ENCODE results near the gene MMP24. TPM values are rescaled to one million over a fixed set of nuclear protein-coding genes. Genes with fewer than 3 reads are reported as not detected.

Gene MMP24
- total RNA-seq, 2 experiments from 2014 or later, result not detected

DNA sequence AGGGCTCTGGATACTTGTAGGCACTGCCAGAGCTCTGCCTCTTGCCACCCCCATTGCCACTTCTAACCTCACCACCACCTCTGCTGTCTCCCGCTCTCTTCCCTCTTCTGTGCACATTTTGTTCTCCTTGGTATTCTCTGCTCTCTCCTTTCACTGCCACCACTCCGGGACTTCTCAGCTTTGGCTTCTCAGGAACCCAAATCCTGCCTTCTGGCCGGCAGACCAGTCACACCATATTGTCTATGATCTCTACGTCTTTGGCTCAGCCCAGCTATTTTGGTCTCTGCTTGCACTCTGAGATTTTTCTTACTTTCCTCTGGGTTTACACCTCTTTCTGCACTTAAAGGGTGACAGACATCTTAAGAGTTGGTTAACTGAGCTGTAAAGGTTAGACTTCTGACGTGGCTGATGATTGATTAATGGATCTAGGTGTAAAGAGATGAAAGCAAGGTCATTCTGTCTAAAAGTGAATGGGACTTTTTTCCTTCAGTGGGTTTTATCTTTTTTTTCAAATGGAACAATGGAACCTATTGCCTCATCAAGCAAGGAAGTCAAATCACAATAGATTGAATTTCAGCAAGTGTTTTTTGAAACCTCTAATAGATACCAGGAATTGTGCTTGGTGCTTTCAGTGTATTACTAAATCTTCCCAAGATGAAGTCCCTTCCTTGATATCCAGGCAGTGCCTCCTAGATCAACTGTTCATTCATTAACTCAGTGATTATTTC is 13.8 kb downstream of the MMP24 start:
- H3K9me3 ChIP-seq (ENCODE audit: low read length), result no peaks in the 10 kb centered on the region
- POLR2A ChIA-PET, result no interaction called here
- no peak overlapping the region for H3K27ac ChIP-seq (ENCODE audit: low read depth, low read length, poor library complexity, severe bottlenecking)
- intact Hi-C loops (cut with micrococcal nuclease; ENCODE audit: unreplicated experiment), result no loop called here
- no peaks in the 10 kb centered on the region for H3K79me2 ChIP-seq (ENCODE audit: insufficient read depth, low read depth, low read length)
- H3K36me3 ChIP-seq (ENCODE audit: insufficient read depth, low read length), result no peaks in the 10 kb centered on the region
- H3K4me2 ChIP-seq (ENCODE audit: low read length), result no peak overlapping the region
- no peak overlapping the region for H3K4me3 ChIP-seq (ENCODE audit: low read depth, low read length, poor library complexity, severe bottlenecking)
- DNase-seq (ENCODE audit: low spot score), result no peak
- TF ChIP-seq, protein P1, sequence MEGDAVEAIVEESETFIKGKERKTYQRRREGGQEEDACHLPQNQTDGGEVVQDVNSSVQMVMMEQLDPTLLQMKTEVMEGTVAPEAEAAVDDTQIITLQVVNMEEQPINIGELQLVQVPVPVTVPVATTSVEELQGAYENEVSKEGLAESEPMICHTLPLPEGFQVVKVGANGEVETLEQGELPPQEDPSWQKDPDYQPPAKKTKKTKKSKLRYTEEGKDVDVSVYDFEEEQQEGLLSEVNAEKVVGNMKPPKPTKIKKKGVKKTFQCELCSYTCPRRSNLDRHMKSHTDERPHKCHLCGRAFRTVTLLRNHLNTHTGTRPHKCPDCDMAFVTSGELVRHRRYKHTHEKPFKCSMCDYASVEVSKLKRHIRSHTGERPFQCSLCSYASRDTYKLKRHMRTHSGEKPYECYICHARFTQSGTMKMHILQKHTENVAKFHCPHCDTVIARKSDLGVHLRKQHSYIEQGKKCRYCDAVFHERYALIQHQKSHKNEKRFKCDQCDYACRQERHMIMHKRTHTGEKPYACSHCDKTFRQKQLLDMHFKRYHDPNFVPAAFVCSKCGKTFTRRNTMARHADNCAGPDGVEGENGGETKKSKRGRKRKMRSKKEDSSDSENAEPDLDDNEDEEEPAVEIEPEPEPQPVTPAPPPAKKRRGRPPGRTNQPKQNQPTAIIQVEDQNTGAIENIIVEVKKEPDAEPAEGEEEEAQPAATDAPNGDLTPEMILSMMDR (conservative IDR thresholded peaks at IDR 0.05; ENCODE audit: low read length), result no peak
- no peak for TF ChIP-seq EZH2phosphoT487 (IDR thresholded peaks at IDR 0.05; ENCODE audit: borderline replicate concordance, low read depth, low read length)
- no peaks in the 10 kb centered on the region for H4K20me1 ChIP-seq (ENCODE audit: insufficient read depth, low read length)
- no peak overlapping the region for H2AFZ ChIP-seq (ENCODE audit: low read length)
- H3K9me2 ChIP-seq (ENCODE audit: insufficient read depth, low read length), result no peaks in the 10 kb centered on the region
- CTCF ChIA-PET (ENCODE audit: unreplicated experiment), result no interaction called here
- no peaks in the 10 kb centered on the region for H3K4me1 ChIP-seq (ENCODE audit: insufficient read depth, low read length, poor library complexity, severe bottlenecking)
- no TSS peak for BruUV-seq (replicated peaks)

DNA sequence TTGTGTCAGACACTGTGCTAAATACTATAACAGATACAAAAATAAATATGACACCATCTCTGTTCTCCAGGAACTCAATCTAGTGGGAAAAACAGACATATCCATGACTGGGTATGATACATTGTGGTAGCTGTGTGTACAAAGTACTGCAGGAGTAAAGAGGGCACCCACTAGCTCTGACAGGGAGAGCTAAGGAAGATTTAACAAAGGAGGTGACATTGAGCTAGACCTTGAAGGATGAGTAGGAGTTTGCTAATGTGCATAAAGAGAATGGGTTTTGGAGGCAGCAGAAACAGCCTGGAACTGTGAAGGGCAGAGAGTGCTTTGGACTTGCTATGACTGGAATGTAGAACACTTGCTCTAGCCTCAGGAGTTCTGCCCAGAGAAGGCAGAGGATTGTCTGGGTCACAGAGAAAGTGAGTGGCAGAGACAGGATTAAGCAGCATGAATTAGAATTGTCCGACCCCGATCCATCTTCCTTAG is 14.4 kb downstream of the MMP24 start:
- H3K36me3 ChIP-seq (ENCODE audit: insufficient read depth, low read length), result no peaks in the 10 kb centered on the region
- no peaks in the 10 kb centered on the region for H3K4me1 ChIP-seq (ENCODE audit: insufficient read depth, low read length, poor library complexity, severe bottlenecking)
- TF ChIP-seq, protein P1 (conservative IDR thresholded peaks at IDR 0.05; ENCODE audit: low read length), result no peak
- no peak for TF ChIP-seq EZH2phosphoT487 (IDR thresholded peaks at IDR 0.05; ENCODE audit: borderline replicate concordance, low read depth, low read length)
- H3K4me2 ChIP-seq (ENCODE audit: low read length), result no peak overlapping the region
- no peaks in the 10 kb centered on the region for H3K9me3 ChIP-seq (ENCODE audit: low read length)
- BruUV-seq (replicated peaks), result no TSS peak
- no peak for DNase-seq (ENCODE audit: low spot score)
- H2AFZ ChIP-seq (ENCODE audit: low read length), result no peak overlapping the region
- no peaks in the 10 kb centered on the region for H4K20me1 ChIP-seq (ENCODE audit: insufficient read depth, low read length)
- no peaks in the 10 kb centered on the region for H3K9me2 ChIP-seq (ENCODE audit: insufficient read depth, low read length)
- intact Hi-C loops (cut with micrococcal nuclease; ENCODE audit: unreplicated experiment), result no loop called here
- H3K27ac ChIP-seq (ENCODE audit: low read depth, low read length, poor library complexity, severe bottlenecking), result no peak overlapping the region
- H3K4me3 ChIP-seq (ENCODE audit: low read depth, low read length, poor library complexity, severe bottlenecking), result no peak overlapping the region
- ChIA-PET CTCF (ENCODE audit: unreplicated experiment) (no interaction called here), POLR2A (no interaction called here)
- H3K79me2 ChIP-seq (ENCODE audit: insufficient read depth, low read depth, low read length), result no peaks in the 10 kb centered on the region

DNA sequence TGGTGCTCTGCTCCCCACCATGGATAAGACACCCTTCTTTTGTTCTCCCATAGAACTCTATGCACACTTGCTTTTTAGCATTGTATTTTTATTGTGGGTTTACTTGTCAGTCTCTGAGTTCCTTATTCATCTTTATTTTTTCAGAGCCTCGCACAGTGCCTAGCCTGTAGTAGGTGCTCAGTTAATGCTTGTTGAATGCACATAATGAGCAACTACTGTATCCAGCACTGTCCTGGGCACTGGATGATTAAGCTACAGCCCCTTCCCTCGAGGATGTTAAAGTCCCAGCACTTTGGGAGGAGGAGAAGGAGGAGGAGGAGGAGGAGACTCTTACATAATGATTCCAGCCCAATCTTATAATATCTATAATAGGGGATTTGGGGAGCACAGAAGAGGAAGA is 16.8 kb downstream of the MMP24 start:
- POLR2A ChIA-PET, result no interaction called here
- DNase-seq (ENCODE audit: low spot score), result no peak

More for the DNA sequence above, 16.8 kb downstream of the MMP24 start:
- no peaks in the 10 kb centered on the region for H3K4me1 ChIP-seq (ENCODE audit: insufficient read depth, low read length, poor library complexity, severe bottlenecking)
- no peaks in the 10 kb centered on the region for H4K20me1 ChIP-seq (ENCODE audit: insufficient read depth, low read length)
- H3K27ac ChIP-seq (ENCODE audit: low read depth, low read length, poor library complexity, severe bottlenecking), result no peak overlapping the region
- no peaks in the 10 kb centered on the region for H3K9me2 ChIP-seq (ENCODE audit: insufficient read depth, low read length)
- no peak for TF ChIP-seq EZH2phosphoT487 (IDR thresholded peaks at IDR 0.05; ENCODE audit: borderline replicate concordance, low read depth, low read length)
- TF ChIP-seq, protein P1 (conservative IDR thresholded peaks at IDR 0.05; ENCODE audit: low read length), result no peak
- no peak overlapping the region for H3K4me2 ChIP-seq (ENCODE audit: low read length)
- no peaks in the 10 kb centered on the region for H3K79me2 ChIP-seq (ENCODE audit: insufficient read depth, low read depth, low read length)
- CTCF ChIA-PET (ENCODE audit: unreplicated experiment), result no interaction called here
- no peaks in the 10 kb centered on the region for H3K36me3 ChIP-seq (ENCODE audit: insufficient read depth, low read length)
- no TSS peak for BruUV-seq (replicated peaks)
- no peak overlapping the region for H2AFZ ChIP-seq (ENCODE audit: low read length)
- no peaks in the 10 kb centered on the region for H3K9me3 ChIP-seq (ENCODE audit: low read length)
- intact Hi-C loops (cut with micrococcal nuclease; ENCODE audit: unreplicated experiment), result no loop called here
- no peak overlapping the region for H3K4me3 ChIP-seq (ENCODE audit: low read depth, low read length, poor library complexity, severe bottlenecking)
